Measurements from ENCODE around the gene H2BK1.

The H2BK1 gene

DNA sequence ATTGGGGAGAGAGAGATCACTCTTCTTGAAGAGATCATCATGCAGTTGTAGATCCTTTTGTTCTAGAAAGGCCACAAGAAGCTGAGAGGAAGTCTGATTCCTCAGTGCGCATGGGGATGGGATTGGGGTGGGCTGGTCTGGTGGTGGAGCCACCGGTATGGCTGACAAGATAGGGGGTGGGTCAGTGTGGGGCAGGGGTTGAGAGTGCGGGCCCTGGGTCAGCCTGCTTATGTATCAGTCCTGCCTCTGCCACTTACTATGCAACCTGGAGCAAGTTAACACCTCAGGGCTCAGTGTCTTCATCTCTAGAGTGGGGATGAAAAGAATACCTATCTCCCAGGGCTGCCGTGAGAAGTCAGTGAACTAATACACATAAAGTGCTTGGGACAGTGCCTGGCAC, 30.2 kb upstream of the H2BK1 start:
- H3K27me3 Mint-ChIP-seq (ENCODE audit: low read depth, poor library complexity) = peaks cover 8% of the 10 kb centered on the region
- H3K4me1 Mint-ChIP-seq = peaks cover 26% of the 10 kb centered on the region
- peak overlapping the region; percentile 66 for H3K27ac Mint-ChIP-seq
- H3K36me3 Mint-ChIP-seq (ENCODE audit: low read depth) = peaks cover 4% of the 10 kb centered on the region
- TF ChIP-seq, protein P1, sequence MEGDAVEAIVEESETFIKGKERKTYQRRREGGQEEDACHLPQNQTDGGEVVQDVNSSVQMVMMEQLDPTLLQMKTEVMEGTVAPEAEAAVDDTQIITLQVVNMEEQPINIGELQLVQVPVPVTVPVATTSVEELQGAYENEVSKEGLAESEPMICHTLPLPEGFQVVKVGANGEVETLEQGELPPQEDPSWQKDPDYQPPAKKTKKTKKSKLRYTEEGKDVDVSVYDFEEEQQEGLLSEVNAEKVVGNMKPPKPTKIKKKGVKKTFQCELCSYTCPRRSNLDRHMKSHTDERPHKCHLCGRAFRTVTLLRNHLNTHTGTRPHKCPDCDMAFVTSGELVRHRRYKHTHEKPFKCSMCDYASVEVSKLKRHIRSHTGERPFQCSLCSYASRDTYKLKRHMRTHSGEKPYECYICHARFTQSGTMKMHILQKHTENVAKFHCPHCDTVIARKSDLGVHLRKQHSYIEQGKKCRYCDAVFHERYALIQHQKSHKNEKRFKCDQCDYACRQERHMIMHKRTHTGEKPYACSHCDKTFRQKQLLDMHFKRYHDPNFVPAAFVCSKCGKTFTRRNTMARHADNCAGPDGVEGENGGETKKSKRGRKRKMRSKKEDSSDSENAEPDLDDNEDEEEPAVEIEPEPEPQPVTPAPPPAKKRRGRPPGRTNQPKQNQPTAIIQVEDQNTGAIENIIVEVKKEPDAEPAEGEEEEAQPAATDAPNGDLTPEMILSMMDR (IDR thresholded peaks at IDR 0.05) = no peak
- H3K4me3 Mint-ChIP-seq = no peak overlapping the region
- no peaks in the 10 kb centered on the region for H3K9me3 Mint-ChIP-seq
- DNase-seq = no peak

DNA sequence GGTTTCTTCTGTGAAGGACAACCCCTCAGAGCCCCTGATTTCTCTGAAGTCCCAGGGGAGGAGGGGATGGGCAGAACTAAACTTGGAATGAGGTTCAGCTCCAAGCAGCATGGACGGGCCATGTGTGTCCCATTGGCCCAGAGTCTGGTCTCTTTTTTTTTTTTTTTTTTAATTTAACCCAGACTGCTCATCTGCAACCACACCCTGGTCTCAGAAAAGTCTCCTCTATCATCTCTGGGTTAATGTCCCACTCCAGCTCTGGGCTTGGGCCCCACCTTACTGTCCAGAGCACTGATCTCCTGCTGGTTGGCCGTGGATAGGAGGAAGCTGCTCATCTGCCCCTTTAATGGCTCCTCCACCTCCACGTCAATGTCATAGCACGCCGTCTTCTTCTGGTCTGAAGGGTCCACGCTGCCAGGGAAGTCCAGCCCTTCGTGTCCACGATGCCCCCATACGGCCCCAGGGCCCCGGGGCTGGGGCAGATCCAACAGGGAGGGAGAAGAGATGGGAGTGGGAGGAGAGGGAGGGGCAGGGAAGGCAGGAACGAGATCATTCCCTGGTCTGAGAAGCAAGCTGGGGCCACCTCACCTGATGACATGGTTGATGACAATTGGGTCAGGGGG, 29.7 kb upstream of the H2BK1 start:
- H3K36me3 Mint-ChIP-seq (ENCODE audit: low read depth) = peaks cover 4% of the 10 kb centered on the region
- peak overlapping the region; percentile 66 for H3K27ac Mint-ChIP-seq

DNA sequence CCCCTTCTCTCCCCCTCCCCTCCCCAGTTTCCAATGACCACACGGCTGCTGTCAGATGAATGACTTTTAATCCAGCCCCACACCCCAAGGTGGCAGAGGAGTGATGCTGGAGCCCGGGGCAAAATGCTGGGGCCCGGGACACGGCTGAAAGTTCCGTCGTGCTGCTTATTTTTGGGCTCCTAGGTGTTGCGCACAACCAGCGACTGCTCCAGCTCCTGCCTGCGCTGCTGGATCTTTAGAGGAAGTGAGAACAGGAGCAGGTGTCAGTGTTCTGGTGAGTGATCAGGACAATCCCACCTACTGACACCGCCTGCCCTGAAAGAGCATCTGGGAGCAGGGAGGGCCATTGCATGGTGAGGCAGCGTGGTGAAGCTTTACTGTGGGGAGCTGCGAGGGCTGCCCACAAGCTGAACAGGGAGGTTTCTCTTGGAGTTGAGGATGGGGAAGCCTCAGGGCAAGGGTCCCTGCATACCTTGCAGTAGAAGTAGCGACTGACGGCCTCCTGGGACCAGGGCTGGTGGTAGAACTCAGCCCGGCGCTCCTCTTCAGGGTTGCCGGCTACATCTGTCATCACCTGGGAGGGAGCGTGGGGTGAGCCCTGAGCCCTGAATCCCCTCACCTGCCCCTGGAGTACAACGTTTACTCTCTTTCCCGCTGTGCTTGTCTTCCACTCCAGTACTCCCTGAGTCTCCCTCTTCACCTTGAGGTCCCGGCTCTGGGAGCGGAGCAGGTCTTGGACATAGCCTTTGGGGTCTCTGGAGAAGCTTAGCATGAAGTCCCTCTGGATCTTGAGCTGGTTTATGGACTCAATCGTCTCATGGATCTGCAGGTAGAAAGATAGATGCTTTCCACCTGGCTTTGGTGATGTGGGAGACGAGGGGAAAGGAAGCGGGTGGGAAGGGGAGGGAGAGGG, 28.9 kb upstream of the H2BK1 start:
- Mint-ChIP-seq H3K27me3 (ENCODE audit: low read depth, poor library complexity) (peaks cover 2% of the 10 kb centered on the region), H3K27ac (peak overlapping the region; percentile 78), H3K36me3 (ENCODE audit: low read depth) (peaks cover 4% of the 10 kb centered on the region), H3K4me3 (no peak overlapping the region), H3K4me1 (peaks cover 21% of the 10 kb centered on the region), H3K9me3 (no peaks in the 10 kb centered on the region)
- TF ChIP-seq, protein P1 (IDR thresholded peaks at IDR 0.05) = no peak
- DNase-seq = no peak

More for the DNA sequence above, 29.7 kb upstream of the H2BK1 start:
- peaks cover 8% of the 10 kb centered on the region for H3K27me3 Mint-ChIP-seq (ENCODE audit: low read depth, poor library complexity)
- H3K9me3 Mint-ChIP-seq = no peaks in the 10 kb centered on the region
- H3K4me3 Mint-ChIP-seq = no peak overlapping the region
- peaks cover 26% of the 10 kb centered on the region for H3K4me1 Mint-ChIP-seq
- DNase-seq = no peak
- TF ChIP-seq, protein P1 (IDR thresholded peaks at IDR 0.05) = no peak

DNA sequence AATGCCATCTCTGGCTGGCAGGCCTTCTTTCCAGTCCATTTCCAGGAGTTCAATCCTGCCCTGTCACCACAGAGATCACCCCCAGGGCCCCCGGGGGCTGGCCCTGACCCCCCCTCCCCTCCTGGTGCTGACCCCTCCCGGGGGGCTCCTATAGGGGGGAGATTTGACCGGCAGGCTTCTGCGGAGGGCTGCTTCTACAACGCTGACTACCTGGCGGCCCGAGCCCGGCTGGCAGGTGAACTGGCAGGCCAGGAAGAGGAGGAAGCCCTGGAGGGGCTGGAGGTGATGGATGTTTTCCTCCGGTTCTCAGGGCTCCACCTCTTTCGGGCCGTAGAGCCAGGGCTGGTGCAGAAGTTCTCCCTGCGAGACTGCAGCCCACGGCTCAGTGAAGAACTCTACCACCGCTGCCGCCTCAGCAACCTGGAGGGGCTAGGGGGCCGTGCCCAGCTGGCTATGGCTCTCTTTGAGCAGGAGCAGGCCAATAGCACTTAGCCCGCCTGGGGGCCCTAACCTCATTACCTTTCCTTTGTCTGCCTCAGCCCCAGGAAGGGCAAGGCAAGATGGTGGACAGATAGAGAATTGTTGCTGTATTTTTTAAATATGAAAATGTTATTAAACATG, 28.0 kb upstream of the H2BK1 start:
- no peaks in the 10 kb centered on the region for H3K9me3 Mint-ChIP-seq
- no peaks in the 10 kb centered on the region for H3K27me3 Mint-ChIP-seq (ENCODE audit: low read depth, poor library complexity)
- peak overlapping the region; percentile 78 for H3K27ac Mint-ChIP-seq
- TF ChIP-seq, protein P1 (IDR thresholded peaks at IDR 0.05) = no peak
- DNase-seq = no peak
- no peak overlapping the region for H3K4me3 Mint-ChIP-seq
- peaks cover 4% of the 10 kb centered on the region for H3K36me3 Mint-ChIP-seq (ENCODE audit: low read depth)
- peaks cover 24% of the 10 kb centered on the region for H3K4me1 Mint-ChIP-seq

DNA sequence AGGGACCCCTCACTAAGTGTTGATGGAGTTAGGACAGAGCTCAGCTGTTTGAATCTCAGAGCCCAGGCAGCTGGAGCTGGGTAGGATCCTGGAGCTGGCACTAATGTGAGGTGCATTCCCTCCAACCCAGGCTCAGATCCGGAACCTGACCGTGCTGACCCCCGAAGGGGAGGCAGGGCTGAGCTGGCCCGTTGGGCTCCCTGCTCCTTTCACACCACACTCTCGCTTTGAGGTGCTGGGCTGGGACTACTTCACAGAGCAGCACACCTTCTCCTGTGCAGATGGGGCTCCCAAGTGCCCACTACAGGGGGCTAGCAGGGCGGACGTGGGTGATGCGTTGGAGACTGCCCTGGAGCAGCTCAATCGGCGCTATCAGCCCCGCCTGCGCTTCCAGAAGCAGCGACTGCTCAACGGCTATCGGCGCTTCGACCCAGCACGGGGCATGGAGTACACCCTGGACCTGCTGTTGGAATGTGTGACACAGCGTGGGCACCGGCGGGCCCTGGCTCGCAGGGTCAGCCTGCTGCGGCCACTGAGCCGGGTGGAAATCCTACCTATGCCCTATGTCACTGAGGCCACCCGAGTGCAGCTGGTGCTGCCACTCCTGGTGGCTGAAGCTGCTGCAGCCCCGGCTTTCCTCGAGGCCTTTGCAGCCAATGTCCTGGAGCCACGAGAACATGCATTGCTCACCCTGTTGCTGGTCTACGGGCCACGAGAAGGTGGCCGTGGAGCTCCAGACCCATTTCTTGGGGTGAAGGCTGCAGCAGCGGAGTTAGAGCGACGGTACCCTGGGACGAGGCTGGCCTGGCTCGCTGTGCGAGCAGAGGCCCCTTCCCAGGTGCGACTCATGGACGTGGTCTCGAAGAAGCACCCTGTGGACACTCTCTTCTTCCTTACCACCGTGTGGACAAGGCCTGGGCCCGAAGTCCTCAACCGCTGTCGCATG, 27.2 kb upstream of the H2BK1 start:
- Mint-ChIP-seq H3K4me3 (no peak overlapping the region), H3K4me1 (peaks cover 29% of the 10 kb centered on the region), H3K9me3 (no peaks in the 10 kb centered on the region), H3K27ac (no peak overlapping the region), H3K36me3 (ENCODE audit: low read depth) (peaks cover 4% of the 10 kb centered on the region), H3K27me3 (ENCODE audit: low read depth, poor library complexity) (no peaks in the 10 kb centered on the region)
- TF ChIP-seq, protein P1 (IDR thresholded peaks at IDR 0.05) = no peak
- no peak for DNase-seq

Measured in nephron progenitor cell (in vitro differentiated cells).